CD14-positive monocyte (primary cell): Measurements from ENCODE around the gene RFPL1. TPM values are rescaled to one million over a fixed set of nuclear protein-coding genes. Genes with fewer than 3 reads are reported as not detected.

Source experiments
- DNase-seq, 3 donors: peaks; one replicate each; pipeline ENCODE4 v3.0.0-alpha.2; 2011 to 2022
- H2AFZ ChIP-seq: 2 replicates; pipeline ENCODE4 v1.6.0; 2012; ENCODE audit warnings: mild to moderate bottlenecking, low read depth, low read length, inconsistent platforms; ENCODE audit not compliant: insufficient read depth, poor library complexity, severe bottlenecking
- H3K27ac ChIP-seq, 2 donors: 1 replicate in 1 of 2; 2 replicates in 1 of 2; pipeline ENCODE4 v1.5.1; 2012 to 2013; ENCODE audit warnings: low read length in 2 of 2, control low read depth in 1 of 2, inconsistent platforms in 1 of 2, low read depth in 1 of 2, mild to moderate bottlenecking in 1 of 2
- H3K27me3 ChIP-seq, 2 donors: one replicate each; pipeline versions ENCODE4 v1.6.0 to v1.6.1; 2011 to 2013; ENCODE audit warnings: low read length in 2 of 2; ENCODE audit not compliant: control insufficient read depth in 2 of 2, insufficient read depth in 2 of 2
- H3K36me3 ChIP-seq, 2 donors: replicated peaks in 1 of 2; 1 replicate in 1 of 2; 2 replicates in 1 of 2; pipeline versions ENCODE4 v1.5.1 to v1.6.1; 2012 to 2013; ENCODE audit warnings: low read length in 2 of 2, control low read depth in 1 of 2, inconsistent platforms in 1 of 2, mild to moderate bottlenecking in 1 of 2; ENCODE audit not compliant: insufficient read depth in 2 of 2, control insufficient read depth in 1 of 2
- H3K4me1 ChIP-seq, 2 donors: 1 replicate in 1 of 2; 2 replicates in 1 of 2; pipeline versions ENCODE4 v1.5.1 to v1.6.1; 2012 to 2013; ENCODE audit warnings: low read length in 2 of 2, control low read depth in 1 of 2, inconsistent platforms in 1 of 2, mild to moderate bottlenecking in 1 of 2, moderate library complexity in 1 of 2; ENCODE audit not compliant: insufficient read depth in 2 of 2, control insufficient read depth in 1 of 2
- H3K4me2 ChIP-seq: replicated peaks from 2 replicates; pipeline ENCODE3; 2012; ENCODE audit warnings: low read length, moderate library complexity, mild to moderate bottlenecking; ENCODE audit not compliant: poor library complexity, severe bottlenecking; ENCODE audit errors: extremely low read depth
- H3K4me3 ChIP-seq, 3 experiments: fragments of 200-600 bp in 1 of 3; sonication (generic) in 1 of 3; replicated peaks in 1 of 3; 1 replicate in 2 of 3; 2 replicates in 1 of 3; pipeline ENCODE4 v1.5.1; 2011 to 2013; ENCODE audit warnings: low read length in 3 of 3, mild to moderate bottlenecking in 3 of 3, control low read depth in 2 of 3, low read depth in 2 of 3, inconsistent platforms in 1 of 3, moderate library complexity in 1 of 3
- H3K79me2 ChIP-seq: 2 replicates; pipeline ENCODE4 v1.6.0; 2012; ENCODE audit warnings: mild to moderate bottlenecking, control low read depth, inconsistent platforms, low read length, moderate library complexity; ENCODE audit not compliant: insufficient read depth
- H3K9ac ChIP-seq: 2 replicates; pipeline ENCODE4 v1.6.0; 2017; ENCODE audit warnings: low read length, mild to moderate bottlenecking; ENCODE audit not compliant: insufficient read depth, poor library complexity, severe bottlenecking
- H3K9me3 ChIP-seq, 2 donors: replicated peaks in 1 of 2; 1 replicate in 1 of 2; 2 replicates in 1 of 2; pipeline versions ENCODE4 v1.5.1 to v1.6.1; 2012 to 2013; ENCODE audit warnings: low read length in 2 of 2, control low read depth in 1 of 2; ENCODE audit not compliant: control insufficient read depth in 1 of 2, insufficient read depth in 1 of 2
- H4K20me1 ChIP-seq: 2 replicates; pipeline ENCODE4 v1.6.0; 2012; ENCODE audit warnings: mild to moderate bottlenecking, low read length, control low read depth, moderate library complexity; ENCODE audit not compliant: insufficient read depth
- H3K27ac Mint-ChIP-seq, 7 donors: one replicate each; pipeline ENCODE4 v1.8.0; 2020; ENCODE audit warnings: mild to moderate bottlenecking in 7 of 7, mixed read lengths in 7 of 7, moderate library complexity in 6 of 7, inconsistent platforms in 2 of 7
- H3K27me3 Mint-ChIP-seq, 3 donors: one replicate each; pipeline ENCODE4 v1.8.0; 2021 to 2022; ENCODE audit warnings: low read depth in 3 of 3, mild to moderate bottlenecking in 3 of 3, mixed read lengths in 3 of 3, moderate library complexity in 3 of 3, inconsistent platforms in 1 of 3
- H3K36me3 Mint-ChIP-seq, 2 donors: one replicate each; pipeline ENCODE4 v1.8.0; 2020; ENCODE audit warnings: mixed read lengths in 2 of 2, inconsistent platforms in 1 of 2, mild to moderate bottlenecking in 1 of 2
- H3K4me1 Mint-ChIP-seq: one replicate; pipeline ENCODE4 v1.8.0; 2020; ENCODE audit warnings: mild to moderate bottlenecking, mixed read lengths
- H3K4me3 Mint-ChIP-seq, 2 donors: one replicate each; pipeline ENCODE4 v1.8.0; 2020; ENCODE audit warnings: mild to moderate bottlenecking in 2 of 2, mixed read lengths in 2 of 2, moderate library complexity in 1 of 2
- H3K9me3 Mint-ChIP-seq, 7 donors: one replicate each; pipeline ENCODE4 v1.8.0; 2020 to 2022; ENCODE audit warnings: mixed read lengths in 7 of 7, mild to moderate bottlenecking in 6 of 7, moderate library complexity in 6 of 7, inconsistent platforms in 2 of 7
- WGBS: methylation state at CpG from one replicate; pipeline ENCODE4 v1.1.5; 2013; ENCODE audit warnings: missing lambda C conversion rate; ENCODE audit not compliant: insufficient coverage; 5-methylcytosine and 5-hydroxymethylcytosine counted together
- intact Hi-C, 2 donors: fragments of 100-400 bp; cut with micrococcal nuclease; formaldehyde crosslinking; loops; one replicate each; pipeline versions ENCODE4 v1.15.0 to v1.15.1; 2023
- polyA plus RNA-seq, 3 donors: library from polyadenylated mRNA; depleted of rRNA in 1 of 3; unstranded in 2 of 3; stranded (reverse) in 1 of 3; fragments of 300-500 nt in 2 of 3; fragments of >200 nt in 1 of 3; fragmentation: Illumina TruSeq in 2 of 3; gene quantifications; 1 replicate in 2 of 3; 2 replicates in 1 of 3; pipeline ENCODE4 v1.2.3, GENCODE V29; 2012 to 2021
- small RNA-seq: library from RNA; depleted of rRNA; stranded (forward); fragments of <200 nt; gene quantifications from one replicate; pipeline ENCODE3, GENCODE V24; 2012; ENCODE audit warnings: low read depth; ENCODE audit not compliant: insufficient read length
- TF ChIP-seq, protein P1 (sequence below): fragments of 200-600 bp; IDR thresholded peaks from one replicate; pipeline ENCODE4 v1.8.0; 2022; ENCODE audit warnings: antibody characterized with exemption, mild to moderate bottlenecking

Gene RFPL1
- polyA plus RNA-seq, 3 donors = 0.20 TPM; not detected in 2

GRCh38 chr22:29491012-29491411 is 52.6 kb downstream of the RFPL1 start:
- DNase-seq = no peak
- Histone ChIP-seq H3K9me3 (peaks cover 0 to 7% of the 10 kb centered on the region in 2 donors), H3K27me3 (no peaks in the 10 kb centered on the region), H2AFZ (no peak overlapping the region), H3K27ac (no peak overlapping the region), H3K79me2 (no peaks in the 10 kb centered on the region), H3K9ac (no peak overlapping the region), H3K36me3 (no peaks in the 10 kb centered on the region), H3K4me1 (peaks cover 22 to 24% of the 10 kb centered on the region in 2 donors), H3K4me2 (no peak overlapping the region), H3K4me3 (no peak overlapping the region), H4K20me1 (no peaks in the 10 kb centered on the region)
- TF ChIP-seq, protein P1, sequence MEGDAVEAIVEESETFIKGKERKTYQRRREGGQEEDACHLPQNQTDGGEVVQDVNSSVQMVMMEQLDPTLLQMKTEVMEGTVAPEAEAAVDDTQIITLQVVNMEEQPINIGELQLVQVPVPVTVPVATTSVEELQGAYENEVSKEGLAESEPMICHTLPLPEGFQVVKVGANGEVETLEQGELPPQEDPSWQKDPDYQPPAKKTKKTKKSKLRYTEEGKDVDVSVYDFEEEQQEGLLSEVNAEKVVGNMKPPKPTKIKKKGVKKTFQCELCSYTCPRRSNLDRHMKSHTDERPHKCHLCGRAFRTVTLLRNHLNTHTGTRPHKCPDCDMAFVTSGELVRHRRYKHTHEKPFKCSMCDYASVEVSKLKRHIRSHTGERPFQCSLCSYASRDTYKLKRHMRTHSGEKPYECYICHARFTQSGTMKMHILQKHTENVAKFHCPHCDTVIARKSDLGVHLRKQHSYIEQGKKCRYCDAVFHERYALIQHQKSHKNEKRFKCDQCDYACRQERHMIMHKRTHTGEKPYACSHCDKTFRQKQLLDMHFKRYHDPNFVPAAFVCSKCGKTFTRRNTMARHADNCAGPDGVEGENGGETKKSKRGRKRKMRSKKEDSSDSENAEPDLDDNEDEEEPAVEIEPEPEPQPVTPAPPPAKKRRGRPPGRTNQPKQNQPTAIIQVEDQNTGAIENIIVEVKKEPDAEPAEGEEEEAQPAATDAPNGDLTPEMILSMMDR = no peak
- Mint-ChIP-seq H3K36me3 (peaks cover 6 to 13% of the 10 kb centered on the region in 2 donors), H3K27ac (no peak overlapping the region), H3K4me1 (peaks cover 20% of the 10 kb centered on the region), H3K27me3 (no peaks in the 10 kb centered on the region), H3K9me3 (peaks cover 0 to 11% (median 8%) of the 10 kb centered on the region in 7 donors), H3K4me3 (no peak overlapping the region)
- WGBS = 93% methylated on average over 5 of the region's 6 CpGs
- intact Hi-C loops = no loop called here

Small RNA genes within 50 kb of the gene (small RNA-seq; reads per million reads assigned to genes)
- not detected for gene AC000041.1

Other genes starting within 250 kb of the RFPL1 start
- gene EMID1, start 232.7 kb upstream of the RFPL1 start, polyA plus RNA-seq = not detected
- gene RHBDD3, start 170.6 kb upstream of the RFPL1 start, polyA plus RNA-seq = 10 to 100 TPM in 1 of 3 donors, 1 to 10 TPM in 2; 4.0 to 11.1 (median 4.8) TPM
- gene EWSR1, start 170.3 kb upstream of the RFPL1 start, polyA plus RNA-seq = 100 to 1,000 TPM in 2 of 3 donors, 10 to 100 TPM in 1; 81.2 to 280 (median 136) TPM
- gene GAS2L1, start 131.9 kb upstream of the RFPL1 start, polyA plus RNA-seq = 10 to 100 TPM; 14.9 to 20.0 (median 15.7) TPM
- gene RASL10A, start 122.9 kb upstream of the RFPL1 start, polyA plus RNA-seq = 1 to 10 TPM in 1 of 3 donors, under 1 TPM in 2; 0.35 to 2.1 (median 0.50) TPM
- gene AP1B1, start 50.0 kb upstream of the RFPL1 start, polyA plus RNA-seq = 100 to 1,000 TPM in 1 of 3 donors, 10 to 100 TPM in 2; 29.0 to 102 (median 40.3) TPM
- gene NEFH, start 41.6 kb downstream of the RFPL1 start, polyA plus RNA-seq = 1 to 10 TPM in 1 of 3 donors, under 1 TPM in 2; 0.20 to 1.2 (median 0.74) TPM
- gene THOC5, start 115.2 kb downstream of the RFPL1 start, polyA plus RNA-seq = 10 to 100 TPM; 19.6 to 29.9 (median 28.2) TPM
- 10 to 100 TPM in 1 of 3 donors, 1 to 10 TPM in 2; 9.2 to 10.4 (median 9.9) TPM for gene NIPSNAP1, start 142.5 kb downstream of the RFPL1 start, polyA plus RNA-seq
- 10 to 100 TPM in 1 of 3 donors, 1 to 10 TPM in 2; 7.7 to 15.5 (median 8.4) TPM for gene NF2, start 165.1 kb downstream of the RFPL1 start, polyA plus RNA-seq